ENCODE measurements around the gene GID8.

Gene GID8

GRCh38 chr20:62975812-62976508 is 38.0 kb downstream of the GID8 start:
- H3K4me3 ChIP-seq (ENCODE audit: control insufficient read depth, low read depth, low read length), result no peak overlapping the region
- TF ChIP-seq, protein P1, sequence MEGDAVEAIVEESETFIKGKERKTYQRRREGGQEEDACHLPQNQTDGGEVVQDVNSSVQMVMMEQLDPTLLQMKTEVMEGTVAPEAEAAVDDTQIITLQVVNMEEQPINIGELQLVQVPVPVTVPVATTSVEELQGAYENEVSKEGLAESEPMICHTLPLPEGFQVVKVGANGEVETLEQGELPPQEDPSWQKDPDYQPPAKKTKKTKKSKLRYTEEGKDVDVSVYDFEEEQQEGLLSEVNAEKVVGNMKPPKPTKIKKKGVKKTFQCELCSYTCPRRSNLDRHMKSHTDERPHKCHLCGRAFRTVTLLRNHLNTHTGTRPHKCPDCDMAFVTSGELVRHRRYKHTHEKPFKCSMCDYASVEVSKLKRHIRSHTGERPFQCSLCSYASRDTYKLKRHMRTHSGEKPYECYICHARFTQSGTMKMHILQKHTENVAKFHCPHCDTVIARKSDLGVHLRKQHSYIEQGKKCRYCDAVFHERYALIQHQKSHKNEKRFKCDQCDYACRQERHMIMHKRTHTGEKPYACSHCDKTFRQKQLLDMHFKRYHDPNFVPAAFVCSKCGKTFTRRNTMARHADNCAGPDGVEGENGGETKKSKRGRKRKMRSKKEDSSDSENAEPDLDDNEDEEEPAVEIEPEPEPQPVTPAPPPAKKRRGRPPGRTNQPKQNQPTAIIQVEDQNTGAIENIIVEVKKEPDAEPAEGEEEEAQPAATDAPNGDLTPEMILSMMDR (IDR thresholded peaks at IDR 0.05; ENCODE audit: control insufficient read depth, insufficient read depth, low read depth, low read length, missing control alignments), result no peak
- no peak for DNase-seq (ENCODE audit: low read depth)

- DNase-seq (ENCODE audit: low read depth), result no peak
- H3K4me3 ChIP-seq (ENCODE audit: control insufficient read depth, low read depth, low read length), result no peak overlapping the region
- TF ChIP-seq, protein P1 (IDR thresholded peaks at IDR 0.05; ENCODE audit: control insufficient read depth, insufficient read depth, low read depth, low read length, missing control alignments), result no peak
Observed at GRCh38 chr20:62976886-62977285, 38.9 kb downstream of the GID8 start.

GRCh38 chr20:62977613-62978560 is 39.9 kb downstream of the GID8 start:
- H3K4me3 ChIP-seq (ENCODE audit: control insufficient read depth, low read depth, low read length), result no peak overlapping the region
- TF ChIP-seq, protein P1 (IDR thresholded peaks at IDR 0.05; ENCODE audit: control insufficient read depth, insufficient read depth, low read depth, low read length, missing control alignments), result no peak

DNA sequence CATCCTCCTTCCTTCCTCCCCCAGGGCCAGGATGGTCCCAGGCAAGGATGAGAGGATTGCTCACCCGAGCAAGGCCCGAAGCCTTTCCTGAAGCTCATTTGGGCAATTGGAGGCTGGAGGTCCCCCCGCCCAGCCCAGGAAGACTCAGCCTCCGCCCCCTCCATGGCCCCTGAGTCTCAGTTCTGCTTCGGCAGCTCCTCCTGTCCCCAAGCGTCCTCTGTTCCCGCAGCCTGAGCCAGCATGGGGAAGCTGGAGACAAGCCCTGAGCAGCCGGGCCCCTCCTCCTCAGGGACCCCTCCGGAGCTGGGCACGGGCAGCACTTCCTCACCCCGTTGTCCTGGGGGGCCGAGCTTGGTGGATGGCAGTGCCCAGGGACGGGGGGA is 40.6 kb downstream of the GID8 start:
- TF ChIP-seq, protein P1 (IDR thresholded peaks at IDR 0.05; ENCODE audit: control insufficient read depth, insufficient read depth, low read depth, low read length, missing control alignments), result no peak
- no peak for DNase-seq (ENCODE audit: low read depth)
- no peak overlapping the region for H3K4me3 ChIP-seq (ENCODE audit: control insufficient read depth, low read depth, low read length)

More at GRCh38 chr20:62977613-62978560, 39.9 kb downstream of the GID8 start:
- no peak for DNase-seq (ENCODE audit: low read depth)

DNA sequence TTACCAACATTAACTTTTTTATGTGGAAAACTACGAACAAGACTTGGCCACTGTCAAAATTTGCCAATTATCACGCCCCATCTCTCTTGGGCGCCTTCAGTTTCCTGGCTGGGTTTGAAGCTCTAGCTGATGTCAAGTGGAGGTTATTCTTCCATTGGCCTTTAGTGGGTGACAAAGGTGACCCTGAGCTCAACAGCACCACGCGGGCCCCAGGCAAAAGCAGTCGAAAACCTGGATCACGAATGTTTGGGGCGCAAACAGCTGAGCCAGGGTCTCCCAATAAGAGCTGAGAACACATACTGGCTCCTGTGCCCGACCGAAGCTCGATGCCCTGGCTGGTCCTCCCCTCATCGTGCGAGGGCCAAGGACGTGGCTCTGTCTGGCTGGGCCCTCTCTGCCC is 41.4 kb downstream of the GID8 start:
- H3K4me3 ChIP-seq (ENCODE audit: control insufficient read depth, low read depth, low read length), result no peak overlapping the region
- no peak for DNase-seq (ENCODE audit: low read depth)
- TF ChIP-seq, protein P1 (IDR thresholded peaks at IDR 0.05; ENCODE audit: control insufficient read depth, insufficient read depth, low read depth, low read length, missing control alignments), result no peak

- H3K4me3 ChIP-seq (ENCODE audit: control insufficient read depth, low read depth, low read length), result no peak overlapping the region
- TF ChIP-seq, protein P1 (IDR thresholded peaks at IDR 0.05; ENCODE audit: control insufficient read depth, insufficient read depth, low read depth, low read length, missing control alignments), result no peak
- no peak for DNase-seq (ENCODE audit: low read depth)
Observed at GRCh38 chr20:62979876-62980373, 42.0 kb downstream of the GID8 start.
